ENCODE results near the gene TRIM56.
"Not testable (repeated sequence)": the region's sequence is repeated elsewhere in the genome, so short reads cannot be mapped to it uniquely, and the experiment has no call there.

Gene TRIM56

GRCh38 chr7:101058355-101058754 lies 26.9 kb upstream of the TRIM56 start:
- no peak overlapping the region for H3K4ac ChIP-seq (ENCODE audit: low read depth in 1 of 2, low read length in 2 of 2)
- no peak overlapping the region for H2BK15ac ChIP-seq (ENCODE audit: low read depth, poor library complexity, severe bottlenecking)
- H3K23ac ChIP-seq (ENCODE audit: low read length in 2 of 2), result no peak overlapping the region
- H2BK12ac ChIP-seq (ENCODE audit: low read length in 2 of 2), result no peak overlapping the region
- no peak overlapping the region for H2BK120ac ChIP-seq (ENCODE audit: low read depth, low read length)
- H3K9me3 ChIP-seq (ENCODE audit: control insufficient read depth, low read length), result no peaks in the 10 kb centered on the region
- H3K14ac ChIP-seq (ENCODE audit: low read length in 2 of 2), result no peak overlapping the region
- WGBS, result 28% methylated on average over 9 of the region's 9 CpGs
- H3K79me1 ChIP-seq (replicated peaks; ENCODE audit: low read length, poor library complexity, severe bottlenecking), result no peaks in the 10 kb centered on the region
- H4K91ac ChIP-seq (ENCODE audit: low read length), result no peak overlapping the region
- no peak overlapping the region for H3K18ac ChIP-seq (ENCODE audit: low read depth in 1 of 2, low read length in 2 of 2)
- no peaks in the 10 kb centered on the region for H3K4me1 ChIP-seq (ENCODE audit: control insufficient read depth, insufficient read depth, low read depth, low read length)
- H2AFZ ChIP-seq (ENCODE audit: low read depth, low read length), result no peak overlapping the region
- no peak overlapping the region for H3K27ac ChIP-seq (ENCODE audit: low read length, poor library complexity, severe bottlenecking)
- H4K8ac ChIP-seq (ENCODE audit: low read length), result no peak overlapping the region
- no peak overlapping the region for H3K4me2 ChIP-seq (ENCODE audit: low read length, poor library complexity, severe bottlenecking)
- H3K27me3 ChIP-seq (ENCODE audit: control insufficient read depth in 1 of 2, insufficient read depth in 1 of 2, low read length in 2 of 2), result peaks cover 28 to 61% of the 10 kb centered on the region in 2 experiments
- no peak overlapping the region for H2AK5ac ChIP-seq (ENCODE audit: low read length, severe bottlenecking)
- no peak overlapping the region for H3K9ac ChIP-seq (ENCODE audit: low read length)
- no peaks in the 10 kb centered on the region for H3K36me3 ChIP-seq (ENCODE audit: control insufficient read depth in 1 of 2, insufficient read depth in 2 of 2, low read depth in 1 of 2, low read length in 2 of 2)
- H2BK5ac ChIP-seq (ENCODE audit: low read depth, low read length, poor library complexity, severe bottlenecking), result no peak overlapping the region
- DNase-seq, result peak; percentile 63
- no peak overlapping the region for H3K4me3 ChIP-seq (ENCODE audit: insufficient read depth in 1 of 2, low read depth in 1 of 2, low read length in 2 of 2)

GRCh38 chr7:101059620-101059942 lies 25.7 kb upstream of the TRIM56 start:
- 31% methylated on average over 7 of the region's 9 CpGs for WGBS
- no peak overlapping the region for H3K4me2 ChIP-seq (ENCODE audit: low read length, poor library complexity, severe bottlenecking)

GRCh38 chr7:101060992-101061391 lies 24.3 kb upstream of the TRIM56 start:
- Histone ChIP-seq H3K18ac (ENCODE audit: low read depth in 1 of 2, low read length in 2 of 2) (no peak overlapping the region), H3K4me3 (ENCODE audit: insufficient read depth in 1 of 2, low read depth in 1 of 2, low read length in 2 of 2) (no peak overlapping the region), H3K27me3 (ENCODE audit: control insufficient read depth in 1 of 2, insufficient read depth in 1 of 2, low read length in 2 of 2) (peaks cover 29 to 65% of the 10 kb centered on the region in 2 experiments), H3K4me1 (ENCODE audit: control insufficient read depth, insufficient read depth, low read depth, low read length) (peaks cover 1% of the 10 kb centered on the region), H2BK15ac (ENCODE audit: low read depth, poor library complexity, severe bottlenecking) (no peak overlapping the region), H3K23ac (ENCODE audit: low read length in 2 of 2) (no peak overlapping the region), H4K91ac (ENCODE audit: low read length) (no peak overlapping the region), H3K14ac (ENCODE audit: low read length in 2 of 2) (no peak overlapping the region), H2BK120ac (ENCODE audit: low read depth, low read length) (no peak overlapping the region), H3K9me3 (ENCODE audit: control insufficient read depth, low read length) (no peaks in the 10 kb centered on the region), H3K79me1 (replicated peaks; ENCODE audit: low read length, poor library complexity, severe bottlenecking) (no peaks in the 10 kb centered on the region), H4K8ac (ENCODE audit: low read length) (no peak overlapping the region), H2AK5ac (ENCODE audit: low read length, severe bottlenecking) (no peak overlapping the region), H3K4ac (ENCODE audit: low read depth in 1 of 2, low read length in 2 of 2) (no peak overlapping the region), H2BK5ac (ENCODE audit: low read depth, low read length, poor library complexity, severe bottlenecking) (no peak overlapping the region), H3K9ac (ENCODE audit: low read length) (no peak overlapping the region), H3K27ac (ENCODE audit: low read length, poor library complexity, severe bottlenecking) (no peak overlapping the region), H2BK12ac (ENCODE audit: low read length in 2 of 2) (no peak overlapping the region), H3K4me2 (ENCODE audit: low read length, poor library complexity, severe bottlenecking) (no peak overlapping the region), H2AFZ (ENCODE audit: low read depth, low read length) (no peak overlapping the region), H3K36me3 (ENCODE audit: control insufficient read depth in 1 of 2, insufficient read depth in 2 of 2, low read depth in 1 of 2, low read length in 2 of 2) (no peaks in the 10 kb centered on the region)
- no peak for DNase-seq
- 100% methylated on average over 1 of the region's 5 CpGs for WGBS

More at GRCh38 chr7:101059620-101059942, 25.7 kb upstream of the TRIM56 start:
- Histone ChIP-seq H2BK120ac (ENCODE audit: low read depth, low read length) (no peak overlapping the region), H3K36me3 (ENCODE audit: control insufficient read depth in 1 of 2, insufficient read depth in 2 of 2, low read depth in 1 of 2, low read length in 2 of 2) (no peaks in the 10 kb centered on the region), H3K27me3 (ENCODE audit: control insufficient read depth in 1 of 2, insufficient read depth in 1 of 2, low read length in 2 of 2) (peaks cover 29 to 65% of the 10 kb centered on the region in 2 experiments), H3K79me1 (replicated peaks; ENCODE audit: low read length, poor library complexity, severe bottlenecking) (no peaks in the 10 kb centered on the region), H3K4me3 (ENCODE audit: insufficient read depth in 1 of 2, low read depth in 1 of 2, low read length in 2 of 2) (no peak overlapping the region), H3K23ac (ENCODE audit: low read length in 2 of 2) (no peak overlapping the region), H3K9ac (ENCODE audit: low read length) (no peak overlapping the region), H4K91ac (ENCODE audit: low read length) (no peak overlapping the region), H3K4ac (ENCODE audit: low read depth in 1 of 2, low read length in 2 of 2) (no peak overlapping the region), H3K14ac (ENCODE audit: low read length in 2 of 2) (no peak overlapping the region), H3K4me1 (ENCODE audit: control insufficient read depth, insufficient read depth, low read depth, low read length) (no peaks in the 10 kb centered on the region), H2BK15ac (ENCODE audit: low read depth, poor library complexity, severe bottlenecking) (no peak overlapping the region), H3K18ac (ENCODE audit: low read depth in 1 of 2, low read length in 2 of 2) (no peak overlapping the region), H3K9me3 (ENCODE audit: control insufficient read depth, low read length) (no peaks in the 10 kb centered on the region), H3K27ac (ENCODE audit: low read length, poor library complexity, severe bottlenecking) (no peak overlapping the region), H4K8ac (ENCODE audit: low read length) (no peak overlapping the region), H2AK5ac (ENCODE audit: low read length, severe bottlenecking) (no peak overlapping the region), H2BK12ac (ENCODE audit: low read length in 2 of 2) (no peak overlapping the region), H2BK5ac (ENCODE audit: low read depth, low read length, poor library complexity, severe bottlenecking) (no peak overlapping the region), H2AFZ (ENCODE audit: low read depth, low read length) (no peak overlapping the region)
- no peak for DNase-seq

GRCh38 chr7:101064176-101064550 lies 21.1 kb upstream of the TRIM56 start:
- not testable (repeated sequence) for H3K36me3 ChIP-seq (ENCODE audit: control insufficient read depth in 1 of 2, insufficient read depth in 2 of 2, low read depth in 1 of 2, low read length in 2 of 2); H2BK12ac ChIP-seq (ENCODE audit: low read length in 2 of 2); H3K23ac ChIP-seq (ENCODE audit: low read length in 2 of 2); DNase-seq; H3K27ac ChIP-seq (ENCODE audit: low read length, poor library complexity, severe bottlenecking); H3K14ac ChIP-seq (ENCODE audit: low read length in 2 of 2); H3K4me3 ChIP-seq (ENCODE audit: insufficient read depth in 1 of 2, low read depth in 1 of 2, low read length in 2 of 2); H3K4me2 ChIP-seq (ENCODE audit: low read length, poor library complexity, severe bottlenecking); H2BK15ac ChIP-seq (ENCODE audit: low read depth, poor library complexity, severe bottlenecking); H3K9me3 ChIP-seq (ENCODE audit: control insufficient read depth, low read length); H3K4ac ChIP-seq (ENCODE audit: low read depth in 1 of 2, low read length in 2 of 2); H3K9ac ChIP-seq (ENCODE audit: low read length); H2AK5ac ChIP-seq (ENCODE audit: low read length, severe bottlenecking); H3K79me1 ChIP-seq (replicated peaks; ENCODE audit: low read length, poor library complexity, severe bottlenecking); H4K91ac ChIP-seq (ENCODE audit: low read length); H4K8ac ChIP-seq (ENCODE audit: low read length); H3K18ac ChIP-seq (ENCODE audit: low read depth in 1 of 2, low read length in 2 of 2); H2BK5ac ChIP-seq (ENCODE audit: low read depth, low read length, poor library complexity, severe bottlenecking); H2AFZ ChIP-seq (ENCODE audit: low read depth, low read length); H2BK120ac ChIP-seq (ENCODE audit: low read depth, low read length)
- WGBS, result 92% methylated on average over 9 of the region's 9 CpGs
- peaks cover 10% of the 10 kb centered on the region for H3K4me1 ChIP-seq (ENCODE audit: control insufficient read depth, insufficient read depth, low read depth, low read length)
- peaks cover 8 to 59% of the 10 kb centered on the region in 2 experiments for H3K27me3 ChIP-seq (ENCODE audit: control insufficient read depth in 1 of 2, insufficient read depth in 1 of 2, low read length in 2 of 2)
